K562 (cell line): ENCODE measurements around the gene OMA1. TPM values are rescaled to one million over a fixed set of nuclear protein-coding genes. Genes with fewer than 3 reads are reported as not detected.

Experiments
- ATAC-seq: fragments of 200-7000 bp; cut with Tn5 transposase; 3 replicates; pipeline ENCODE4 v1.9.1; 2020; ENCODE audit warnings: moderate library complexity
- BruUV-seq: library from RNA; stranded (reverse); fragments of 400-500 nt; replicated peaks from 2 replicates; lab custom pipeline; 2021; lab: Mats Ljungman, UMichigan
- CTCF ChIA-PET: fragments of 300-600 bp; formaldehyde crosslinking; extraction: SDS; loops from one replicate; lab custom pipeline; 2021; ENCODE audit warnings: low intra/inter-chr PET ratio; lab: Yijun Ruan, JAX
- POLR2A ChIA-PET: fragments of 300-600, 350-650 bp; sonication (Branson Sonifier 250); formaldehyde crosslinking; extraction: SDS; loops from one replicate; lab custom pipeline; 2021; ENCODE audit warnings: antibody characterized with exemption, inconsistent platforms; lab: Yijun Ruan, JAX
- DNase-seq, 4 experiments: peaks; one replicate each; pipeline versions ENCODE4 v3.0.0 to v3.0.0-alpha.2; 2011 to 2018; ENCODE audit warnings: low spot score in 3 of 4, mixed read lengths in 3 of 4; ENCODE audit errors: extremely low read depth in 1 of 4
- FAIRE-seq: peaks from 2 replicates; lab custom pipeline; 2011; peaks lifted over from hg19 to GRCh38; lab: Jason Lieb, UNC
- H2AFZ ChIP-seq: 2 replicates; pipeline ENCODE4 v1.6.0; 2011; ENCODE audit warnings: low read depth, low read length, control low read depth, inconsistent platforms
- H3K27ac ChIP-seq: fragments of 200-600 bp; 3 replicates; pipeline ENCODE4 v1.8.0; 2011; ENCODE audit warnings: low read depth, mild to moderate bottlenecking, control low read depth, inconsistent platforms, low read length, moderate library complexity, mixed read lengths; ENCODE audit errors: extremely low read depth
- H3K27me3 ChIP-seq, 2 experiments: fragments of 300-600 bp in 1 of 2; 2 replicates in 1 of 2; 3 replicates in 1 of 2; pipeline versions ENCODE4 v1.6.0 to v1.8.0; 2011; ENCODE audit warnings: inconsistent platforms in 2 of 2, low read length in 2 of 2, mild to moderate bottlenecking in 1 of 2, mixed read lengths in 1 of 2, moderate library complexity in 1 of 2; ENCODE audit not compliant: control insufficient read depth in 2 of 2, insufficient read depth in 2 of 2
- H3K36me3 ChIP-seq: fragments of 300-600 bp; 3 replicates; pipeline ENCODE4 v1.8.0; 2011; ENCODE audit warnings: mild to moderate bottlenecking, low read length, inconsistent platforms; ENCODE audit not compliant: control insufficient read depth, insufficient read depth
- H3K4me1 ChIP-seq, 2 experiments: fragments of 200-600 bp in 1 of 2; replicated peaks in 1 of 2; 2 replicates in 1 of 2; 3 replicates in 1 of 2; pipeline versions ENCODE4 v1.5.1 to v1.8.0; 2011; ENCODE audit warnings: inconsistent platforms in 2 of 2, low read length in 2 of 2, mild to moderate bottlenecking in 1 of 2, mixed read lengths in 1 of 2, moderate library complexity in 1 of 2; ENCODE audit not compliant: control insufficient read depth in 2 of 2, insufficient read depth in 2 of 2
- H3K4me2 ChIP-seq: 2 replicates; pipeline ENCODE4 v1.6.1; 2011; ENCODE audit warnings: low read length, control low read depth, inconsistent platforms, mixed read lengths; ENCODE audit not compliant: insufficient read depth
- H3K4me3 ChIP-seq: fragments of 200-600 bp; sonication (generic), shearing (Covaris generic); 2 replicates; pipeline ENCODE4 v1.5.1; 2016; ENCODE audit warnings: control low read depth, inconsistent platforms
- H3K79me2 ChIP-seq: fragments of 200-600 bp; 3 replicates; pipeline ENCODE4 v1.8.0; 2011; ENCODE audit warnings: low read length, inconsistent platforms; ENCODE audit not compliant: control insufficient read depth, insufficient read depth
- H3K9ac ChIP-seq, 2 experiments: 2 replicates each; pipeline versions ENCODE4 v1.6.0 to v1.6.1; 2011; ENCODE audit warnings: low read depth in 2 of 2, low read length in 2 of 2, control low read depth in 1 of 2, inconsistent platforms in 1 of 2, mild to moderate bottlenecking in 1 of 2, mixed read lengths in 1 of 2; ENCODE audit not compliant: insufficient read depth in 1 of 2
- H3K9me1 ChIP-seq: one replicate; pipeline ENCODE4 v1.6.0; 2011; ENCODE audit warnings: inconsistent platforms, mild to moderate bottlenecking, low read length, moderate library complexity; ENCODE audit not compliant: control insufficient read depth, insufficient read depth
- H3K9me3 ChIP-seq: replicated peaks from 2 replicates; pipeline ENCODE4 v1.5.1; 2011; ENCODE audit warnings: low read depth, low read length, inconsistent platforms; ENCODE audit not compliant: control insufficient read depth, insufficient read depth
- H4K20me1 ChIP-seq: replicated peaks from 2 replicates; pipeline ENCODE4 v1.6.1; 2011; ENCODE audit warnings: low read length, inconsistent platforms, mixed read lengths; ENCODE audit not compliant: control insufficient read depth, insufficient read depth
- HMG20B ChIP-seq: fragments of 250-450 bp; sonication (Bioruptor Pico); IDR thresholded peaks from 2 replicates; pipeline ENCODE4 v1.5.0; 2021; ENCODE audit warnings: mild to moderate bottlenecking
- MEF2A ChIP-seq: IDR thresholded peaks from 2 replicates; pipeline ENCODE4 v1.6.1; 2011; ENCODE audit warnings: low read depth, mild to moderate bottlenecking, low read length, moderate library complexity; ENCODE audit not compliant: control insufficient read depth
- NFE2 ChIP-seq: IDR thresholded peaks from 2 replicates; pipeline ENCODE4 v1.6.1; 2014; ENCODE audit warnings: antibody characterized with exemption, low read depth
- RAD21 ChIP-seq, 2 experiments: fragments of 250-450 bp in 1 of 2; fragments of 450-650 bp in 1 of 2; sonication (Bioruptor Pico) in 1 of 2; formaldehyde crosslinking in 1 of 2; IDR thresholded peaks in 1 of 2; conservative IDR thresholded peaks in 1 of 2; 2 replicates each; pipeline versions ENCODE4 v1.4.0 to v1.8.0; 2020 to 2022; ENCODE audit warnings: mild to moderate bottlenecking in 2 of 2, moderate library complexity in 1 of 2
- SOX6 ChIP-seq: fragments of 450-650 bp; IDR thresholded peaks from 2 replicates; pipeline ENCODE4 v1.6.1; 2014; ENCODE audit warnings: mild to moderate bottlenecking
- TRIM24 ChIP-seq, 2 experiments: fragments of 450-650 bp; IDR thresholded peaks; 2 replicates each; pipeline ENCODE4 v1.6.1; 2016
- ZFX ChIP-seq: sonication (generic); formaldehyde crosslinking; IDR thresholded peaks from 2 replicates; pipeline ENCODE4 v1.8.0; 2022; ENCODE audit warnings: mild to moderate bottlenecking, missing genetic modification reagents, moderate library complexity
- ZNF232 ChIP-seq: sonication (generic); formaldehyde crosslinking; IDR thresholded peaks from 2 replicates; pipeline ENCODE4 v1.8.0; 2022; ENCODE audit warnings: mild to moderate bottlenecking, missing genetic modification reagents
- ZNF436 ChIP-seq: fragments of 250-450, 450-650 bp; sonication (Bioruptor Pico); formaldehyde crosslinking; IDR thresholded peaks from 2 replicates; pipeline ENCODE4 v1.7.0; 2020; ENCODE audit warnings: mild to moderate bottlenecking
- ZNF696 ChIP-seq: fragments of 250-450 bp; sonication (Bioruptor Pico); conservative IDR thresholded peaks from 2 replicates; pipeline ENCODE4 v1.4.0; 2020; ENCODE audit warnings: mild to moderate bottlenecking, moderate library complexity
- in situ Hi-C: fragments of 300-500 bp; cut with MboI; formaldehyde crosslinking; loops from 4 replicates; pipeline ENCODE4 v1.15.0; 2018; ENCODE audit warnings: inconsistent platforms, mixed read lengths
- intact Hi-C: fragments of 100-400 bp; cut with micrococcal nuclease; formaldehyde crosslinking; loops from 2 replicates; pipeline ENCODE4 v1.14.2; 2022
- polyA plus RNA-seq, 8 experiments: library from polyadenylated mRNA; depleted of rRNA in 4 of 8; stranded (reverse) in 5 of 8; unstranded in 3 of 8; fragments of >200 nt; fragmentation: Nextera tagmentation in 2 of 8; fragmentation: Illumina TruSeq in 1 of 8; extraction: Ambion mirVana in 2 of 8; extraction: Trizol in 1 of 8; gene quantifications; 2 replicates each; pipeline versions ENCODE4 v1.2.1 to v1.2.3, GENCODE V29; 2011 to 2014; ENCODE audit warnings: inconsistent platforms in 1 of 8, missing spikeins in 1 of 8
- total RNA-seq, 7 experiments: library from RNA; depleted of rRNA in 6 of 7; stranded (reverse); fragments of >200 nt in 6 of 7; fragmentation: Illumina TruSeq in 2 of 7; extraction: Trizol in 2 of 7; gene quantifications; 2 replicates each; pipeline versions ENCODE4 v1.2.1 to v1.2.3, GENCODE V29; 2011 to 2021; ENCODE audit warnings: low replicate concordance in 1 of 7
- TF ChIP-seq, protein P1 (sequence below): sonication (generic); formaldehyde crosslinking; IDR thresholded peaks from 2 replicates; pipeline ENCODE4 v1.8.0; 2022; ENCODE audit warnings: mild to moderate bottlenecking, missing genetic modification reagents, borderline replicate concordance
- TF ChIP-seq, protein P2 (sequence below): fragments of 200-800 bp; sonication (Bioruptor generic); IDR thresholded peaks from 2 replicates; pipeline ENCODE4 v1.6.1; 2017; ENCODE audit warnings: missing genetic modification characterization, missing compliant biosample characterization
- TF ChIP-seq, protein P3 (sequence below): sonication (generic); formaldehyde crosslinking; IDR thresholded peaks from 2 replicates; pipeline ENCODE4 v1.8.0; 2023; ENCODE audit warnings: missing genetic modification reagents, mild to moderate bottlenecking, borderline replicate concordance

The OMA1 gene
- total and polyA plus RNA-seq, 9 of the 15 experiments (the other 6 are each of a cell fraction or from before 2014, with no cell fraction given), result 16.6 to 51.5 (median 33.5) TPM

DNA sequence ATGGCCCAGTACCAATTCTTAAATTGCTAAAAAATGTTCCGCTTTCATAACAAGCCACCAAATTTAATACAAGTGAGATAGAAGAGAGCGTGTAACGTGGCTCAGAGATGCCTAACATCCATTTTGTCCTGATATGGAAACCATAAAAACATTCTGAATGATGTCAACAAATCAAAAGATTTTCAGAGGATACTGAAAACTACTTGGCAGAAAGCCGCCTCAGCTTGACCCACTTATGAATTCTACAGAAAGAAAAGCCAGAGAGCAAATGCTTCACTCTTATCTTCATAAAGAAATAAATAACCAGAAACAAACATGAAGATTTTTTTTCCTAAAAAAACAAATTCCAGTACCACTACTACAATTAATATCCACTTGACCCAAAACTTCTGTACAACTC is 41.2 kb downstream of the OMA1 start (continued):
- TF ChIP-seq, protein P1, sequence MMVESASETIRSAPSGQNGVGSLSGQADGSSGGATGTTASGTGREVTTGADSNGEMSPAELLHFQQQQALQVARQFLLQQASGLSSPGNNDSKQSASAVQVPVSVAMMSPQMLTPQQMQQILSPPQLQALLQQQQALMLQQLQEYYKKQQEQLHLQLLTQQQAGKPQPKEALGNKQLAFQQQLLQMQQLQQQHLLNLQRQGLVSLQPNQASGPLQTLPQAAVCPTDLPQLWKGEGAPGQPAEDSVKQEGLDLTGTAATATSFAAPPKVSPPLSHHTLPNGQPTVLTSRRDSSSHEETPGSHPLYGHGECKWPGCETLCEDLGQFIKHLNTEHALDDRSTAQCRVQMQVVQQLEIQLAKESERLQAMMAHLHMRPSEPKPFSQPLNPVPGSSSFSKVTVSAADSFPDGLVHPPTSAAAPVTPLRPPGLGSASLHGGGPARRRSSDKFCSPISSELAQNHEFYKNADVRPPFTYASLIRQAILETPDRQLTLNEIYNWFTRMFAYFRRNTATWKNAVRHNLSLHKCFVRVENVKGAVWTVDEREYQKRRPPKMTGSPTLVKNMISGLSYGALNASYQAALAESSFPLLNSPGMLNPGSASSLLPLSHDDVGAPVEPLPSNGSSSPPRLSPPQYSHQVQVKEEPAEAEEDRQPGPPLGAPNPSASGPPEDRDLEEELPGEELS (CRISPR knock-in tag), result no peak
- TF ChIP-seq MEF2A, result no peak

DNA sequence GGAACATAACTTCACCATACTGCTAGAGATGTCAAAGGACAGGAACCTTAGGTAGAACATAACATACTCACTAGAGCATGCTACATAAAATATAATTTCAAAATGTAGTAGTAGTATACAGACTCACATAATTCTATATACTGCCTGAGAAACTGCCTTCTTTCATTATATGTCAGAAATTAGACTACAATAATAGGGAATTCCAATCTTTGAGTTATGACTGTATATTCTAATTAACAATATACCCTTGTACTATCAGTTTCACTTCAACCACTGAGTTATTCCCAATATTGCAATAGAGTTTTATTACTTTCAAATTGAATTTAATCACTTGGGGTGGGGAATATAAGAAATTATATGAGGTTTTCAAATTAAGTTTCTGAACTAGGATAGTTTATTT is 44.0 kb downstream of the OMA1 start:
- no peak overlapping the region for H2AFZ ChIP-seq
- ATAC-seq, result no peak
- H3K4me3 ChIP-seq, result no peak overlapping the region
- intact Hi-C loops (no loop called here), in situ Hi-C loops (loop anchor here (25.0 kb wide), 1 partner anchor 1260 kb away; no protein-coding TSS in a partner anchor)
- H3K9ac ChIP-seq, result no peak overlapping the region
- H3K4me1 ChIP-seq, result no peaks in the 10 kb centered on the region
- DNase-seq, result no peak
- H3K27ac ChIP-seq, result no peak overlapping the region
- no peaks in the 10 kb centered on the region for H4K20me1 ChIP-seq
- no peak for FAIRE-seq
- ChIA-PET CTCF (no interaction called here), POLR2A (no interaction called here)
- no peaks in the 10 kb centered on the region for H3K79me2 ChIP-seq
- no peaks in the 10 kb centered on the region for H3K27me3 ChIP-seq
- BruUV-seq, result no TSS peak
- no peak overlapping the region for H3K4me2 ChIP-seq
- no peaks in the 10 kb centered on the region for H3K9me1 ChIP-seq
- H3K36me3 ChIP-seq, result 0 out of 3 replicates have a peak, but pooled peaks cover 7% of the 10 kb centered on the region
- H3K9me3 ChIP-seq, result no peaks in the 10 kb centered on the region
- TF ChIP-seq ZNF696 (CRISPR knock-in tag), result no peak
- TF ChIP-seq, protein P2, sequence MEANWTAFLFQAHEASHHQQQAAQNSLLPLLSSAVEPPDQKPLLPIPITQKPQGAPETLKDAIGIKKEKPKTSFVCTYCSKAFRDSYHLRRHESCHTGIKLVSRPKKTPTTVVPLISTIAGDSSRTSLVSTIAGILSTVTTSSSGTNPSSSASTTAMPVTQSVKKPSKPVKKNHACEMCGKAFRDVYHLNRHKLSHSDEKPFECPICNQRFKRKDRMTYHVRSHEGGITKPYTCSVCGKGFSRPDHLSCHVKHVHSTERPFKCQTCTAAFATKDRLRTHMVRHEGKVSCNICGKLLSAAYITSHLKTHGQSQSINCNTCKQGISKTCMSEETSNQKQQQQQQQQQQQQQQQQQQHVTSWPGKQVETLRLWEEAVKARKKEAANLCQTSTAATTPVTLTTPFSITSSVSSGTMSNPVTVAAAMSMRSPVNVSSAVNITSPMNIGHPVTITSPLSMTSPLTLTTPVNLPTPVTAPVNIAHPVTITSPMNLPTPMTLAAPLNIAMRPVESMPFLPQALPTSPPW (CRISPR knock-in tag), result no peak
- TF ChIP-seq TRIM24 (IDR thresholded peaks at IDR 0.05), result no peak
- TF ChIP-seq HMG20B (CRISPR knock-in tag), result no peak
- TF ChIP-seq, protein P3, sequence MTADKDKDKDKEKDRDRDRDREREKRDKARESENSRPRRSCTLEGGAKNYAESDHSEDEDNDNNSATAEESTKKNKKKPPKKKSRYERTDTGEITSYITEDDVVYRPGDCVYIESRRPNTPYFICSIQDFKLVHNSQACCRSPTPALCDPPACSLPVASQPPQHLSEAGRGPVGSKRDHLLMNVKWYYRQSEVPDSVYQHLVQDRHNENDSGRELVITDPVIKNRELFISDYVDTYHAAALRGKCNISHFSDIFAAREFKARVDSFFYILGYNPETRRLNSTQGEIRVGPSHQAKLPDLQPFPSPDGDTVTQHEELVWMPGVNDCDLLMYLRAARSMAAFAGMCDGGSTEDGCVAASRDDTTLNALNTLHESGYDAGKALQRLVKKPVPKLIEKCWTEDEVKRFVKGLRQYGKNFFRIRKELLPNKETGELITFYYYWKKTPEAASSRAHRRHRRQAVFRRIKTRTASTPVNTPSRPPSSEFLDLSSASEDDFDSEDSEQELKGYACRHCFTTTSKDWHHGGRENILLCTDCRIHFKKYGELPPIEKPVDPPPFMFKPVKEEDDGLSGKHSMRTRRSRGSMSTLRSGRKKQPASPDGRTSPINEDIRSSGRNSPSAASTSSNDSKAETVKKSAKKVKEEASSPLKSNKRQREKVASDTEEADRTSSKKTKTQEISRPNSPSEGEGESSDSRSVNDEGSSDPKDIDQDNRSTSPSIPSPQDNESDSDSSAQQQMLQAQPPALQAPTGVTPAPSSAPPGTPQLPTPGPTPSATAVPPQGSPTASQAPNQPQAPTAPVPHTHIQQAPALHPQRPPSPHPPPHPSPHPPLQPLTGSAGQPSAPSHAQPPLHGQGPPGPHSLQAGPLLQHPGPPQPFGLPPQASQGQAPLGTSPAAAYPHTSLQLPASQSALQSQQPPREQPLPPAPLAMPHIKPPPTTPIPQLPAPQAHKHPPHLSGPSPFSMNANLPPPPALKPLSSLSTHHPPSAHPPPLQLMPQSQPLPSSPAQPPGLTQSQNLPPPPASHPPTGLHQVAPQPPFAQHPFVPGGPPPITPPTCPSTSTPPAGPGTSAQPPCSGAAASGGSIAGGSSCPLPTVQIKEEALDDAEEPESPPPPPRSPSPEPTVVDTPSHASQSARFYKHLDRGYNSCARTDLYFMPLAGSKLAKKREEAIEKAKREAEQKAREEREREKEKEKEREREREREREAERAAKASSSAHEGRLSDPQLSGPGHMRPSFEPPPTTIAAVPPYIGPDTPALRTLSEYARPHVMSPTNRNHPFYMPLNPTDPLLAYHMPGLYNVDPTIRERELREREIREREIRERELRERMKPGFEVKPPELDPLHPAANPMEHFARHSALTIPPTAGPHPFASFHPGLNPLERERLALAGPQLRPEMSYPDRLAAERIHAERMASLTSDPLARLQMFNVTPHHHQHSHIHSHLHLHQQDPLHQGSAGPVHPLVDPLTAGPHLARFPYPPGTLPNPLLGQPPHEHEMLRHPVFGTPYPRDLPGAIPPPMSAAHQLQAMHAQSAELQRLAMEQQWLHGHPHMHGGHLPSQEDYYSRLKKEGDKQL, result no peak
- no peak for TF ChIP-seq SOX6
- no peak for TF ChIP-seq RAD21 (CRISPR knock-in tag; conservative IDR thresholded peaks at IDR 0.05 in 1 of 2, IDR thresholded peaks at IDR 0.05 in 1 of 2)
- TF ChIP-seq ZFX, result no peak
- no peak for TF ChIP-seq ZNF436 (CRISPR knock-in tag)
- no peak for TF ChIP-seq NFE2
- no peak for TF ChIP-seq ZNF232 (CRISPR knock-in tag)
